ENCODE data around the gene REM2.

GRCh38 chr14:22845821-22846625 lies 37.0 kb upstream of the REM2 start:
- TF ChIP-seq CTCF (conservative IDR thresholded peaks at IDR 0.05; ENCODE audit: low read depth, low read length) (no peak), EZH2phosphoT487 (IDR thresholded peaks at IDR 0.05; ENCODE audit: borderline replicate concordance, low read length) (no peak)
